Forelimb muscle (tissue), 1 donor: ENCODE data around the gene ATP11C. TPM values are rescaled to one million over a fixed set of nuclear protein-coding genes. Genes with fewer than 3 reads are reported as not detected.

Experiments
- DNase-seq: peaks from one replicate; pipeline ENCODE4 v3.0.0-alpha.2; 2013; ENCODE audit warnings: low read depth
- polyA plus RNA-seq: library from polyadenylated mRNA; unstranded; fragments of 120-200 nt; gene quantifications from one replicate; pipeline ENCODE4 v1.2.1, GENCODE V29; 2013; ENCODE audit not compliant: insufficient read length

The ATP11C gene
- polyA plus RNA-seq, 1 donor = 11.5 TPM

- no peak for DNase-seq
Measured at GRCh38 chrX:139811942-139812629, 120.8 kb downstream of the ATP11C start.

- DNase-seq = no peak
Measured at GRCh38 chrX:139804482-139804881, 128.4 kb downstream of the ATP11C start.

- no peak for DNase-seq
Measured at GRCh38 chrX:139803224-139803623, 129.6 kb downstream of the ATP11C start.

- DNase-seq = no peak
Measured at GRCh38 chrX:139802048-139802447, 130.8 kb downstream of the ATP11C start.

GRCh38 chrX:139801397-139801813 is 131.4 kb downstream of the ATP11C start:
- no peak for DNase-seq

DNA sequence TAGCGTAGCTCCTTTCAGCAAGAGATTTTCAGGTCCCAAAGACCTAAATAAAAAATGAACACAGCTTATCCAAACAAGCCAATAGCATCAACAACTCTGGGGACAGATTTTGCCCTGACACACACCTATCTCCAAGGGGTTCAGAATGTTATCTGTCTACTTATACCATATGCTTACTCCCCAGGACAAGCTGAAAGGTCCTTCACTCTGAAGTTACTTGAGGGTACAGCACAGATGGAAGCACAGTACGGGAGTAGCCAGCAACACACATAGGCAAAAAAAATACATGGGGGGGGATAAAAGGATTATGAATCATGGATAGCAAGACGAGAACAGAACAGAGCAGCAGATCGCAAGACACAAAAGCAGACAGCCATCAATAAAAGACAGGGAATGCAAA is 134.2 kb downstream of the ATP11C start:
- DNase-seq = no peak

DNA sequence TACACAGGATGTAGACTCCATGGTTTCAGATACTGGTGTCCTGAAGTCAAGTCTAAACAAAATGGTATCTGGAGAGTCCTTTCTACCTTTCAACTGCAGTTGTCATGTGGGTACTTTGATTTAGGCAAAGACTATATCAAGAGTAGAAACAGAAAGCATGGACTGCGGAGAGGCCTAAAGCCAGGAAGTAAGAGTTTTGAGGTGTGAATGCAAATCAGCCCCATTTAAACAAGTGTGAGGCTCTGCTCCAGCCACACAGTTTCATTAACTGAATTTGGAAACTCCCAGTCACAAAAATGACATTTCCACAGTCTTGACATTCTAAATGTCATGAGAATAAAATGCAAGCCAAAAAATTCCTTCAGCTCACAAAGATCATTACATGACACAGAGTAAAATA is 137.7 kb downstream of the ATP11C start:
- DNase-seq = no peak

DNA sequence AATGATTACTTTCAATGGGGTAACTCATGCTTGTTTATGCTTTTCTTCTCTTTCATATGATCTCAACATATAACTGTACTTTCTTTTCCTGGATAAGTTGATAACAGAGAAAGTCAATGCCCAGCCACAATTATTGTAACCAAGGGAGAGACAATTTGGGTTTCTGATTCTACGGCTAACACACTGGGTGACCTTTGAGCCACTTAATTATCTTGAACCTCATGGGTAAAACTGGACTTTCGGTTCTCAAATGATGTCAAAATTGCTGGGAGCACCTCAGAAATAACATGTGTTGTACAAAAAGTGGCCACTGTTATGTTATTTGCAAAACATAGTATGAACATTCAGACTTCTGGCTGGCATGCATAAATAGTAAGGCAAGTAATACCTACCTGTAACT is 145.3 kb downstream of the ATP11C start:
- DNase-seq = no peak

DNA sequence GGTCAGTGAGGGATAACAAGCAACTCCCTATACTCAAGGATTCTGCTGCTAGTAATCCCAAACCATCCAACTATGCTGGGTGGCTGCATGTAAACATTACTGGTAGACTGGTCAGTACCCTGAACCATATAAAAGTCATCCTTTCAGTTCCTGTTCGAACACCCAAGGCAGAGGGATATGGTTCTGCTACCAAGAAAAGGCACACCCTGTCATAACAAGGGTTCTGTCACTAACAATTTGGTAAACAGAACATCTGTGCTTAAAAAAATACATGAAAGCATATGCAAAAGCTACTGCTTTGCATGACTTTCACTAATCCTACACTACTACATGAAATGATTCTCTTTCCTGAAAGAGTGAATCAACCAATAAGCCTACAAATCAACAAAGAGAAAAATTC is 148.0 kb downstream of the ATP11C start:
- no peak for DNase-seq

GRCh38 chrX:139783959-139784358 is 148.9 kb downstream of the ATP11C start:
- DNase-seq = no peak

DNA sequence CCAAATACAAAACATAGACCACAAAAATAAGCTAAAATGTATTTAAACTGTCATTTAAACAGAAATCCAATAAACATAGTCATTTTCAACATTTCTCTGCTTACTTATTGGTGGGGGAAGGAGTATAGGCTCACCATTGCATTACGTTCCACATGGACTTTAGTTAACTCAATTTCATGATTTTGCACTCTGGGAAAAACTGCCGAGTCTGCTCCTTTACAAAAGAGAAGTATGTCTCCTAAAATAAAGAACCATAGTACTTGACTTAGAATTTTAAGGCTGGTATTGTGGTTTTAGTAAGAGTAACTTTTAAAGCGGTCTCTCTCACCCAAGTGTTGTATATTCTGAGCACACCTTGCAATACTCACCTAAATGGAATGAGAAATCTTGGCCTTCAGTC is 149.8 kb downstream of the ATP11C start:
- DNase-seq = no peak

- DNase-seq = no peak
Measured at GRCh38 chrX:139776599-139776998, 156.3 kb downstream of the ATP11C start.

DNA sequence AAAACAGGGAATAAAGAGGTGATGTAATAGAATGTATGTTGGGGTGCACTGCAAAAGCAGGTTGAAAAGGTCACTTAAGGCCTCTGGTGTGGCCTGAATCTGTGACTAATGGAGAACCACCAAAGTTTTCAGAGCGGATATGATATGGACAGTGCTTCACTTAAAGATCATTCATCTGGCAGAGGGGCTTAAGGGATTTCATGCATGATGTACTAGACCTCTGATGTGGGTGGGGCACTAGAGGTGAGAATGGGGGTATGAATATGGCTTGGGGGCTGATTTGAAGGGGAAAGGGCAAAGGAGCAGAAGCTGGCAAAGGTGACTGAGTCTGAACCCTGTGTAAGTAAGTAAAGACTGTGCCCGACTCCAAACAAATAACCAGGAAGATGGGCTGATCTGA is 162.5 kb downstream of the ATP11C start:
- DNase-seq = no peak

- DNase-seq = no peak
Measured at GRCh38 chrX:139766545-139766983, 166.3 kb downstream of the ATP11C start.

DNA sequence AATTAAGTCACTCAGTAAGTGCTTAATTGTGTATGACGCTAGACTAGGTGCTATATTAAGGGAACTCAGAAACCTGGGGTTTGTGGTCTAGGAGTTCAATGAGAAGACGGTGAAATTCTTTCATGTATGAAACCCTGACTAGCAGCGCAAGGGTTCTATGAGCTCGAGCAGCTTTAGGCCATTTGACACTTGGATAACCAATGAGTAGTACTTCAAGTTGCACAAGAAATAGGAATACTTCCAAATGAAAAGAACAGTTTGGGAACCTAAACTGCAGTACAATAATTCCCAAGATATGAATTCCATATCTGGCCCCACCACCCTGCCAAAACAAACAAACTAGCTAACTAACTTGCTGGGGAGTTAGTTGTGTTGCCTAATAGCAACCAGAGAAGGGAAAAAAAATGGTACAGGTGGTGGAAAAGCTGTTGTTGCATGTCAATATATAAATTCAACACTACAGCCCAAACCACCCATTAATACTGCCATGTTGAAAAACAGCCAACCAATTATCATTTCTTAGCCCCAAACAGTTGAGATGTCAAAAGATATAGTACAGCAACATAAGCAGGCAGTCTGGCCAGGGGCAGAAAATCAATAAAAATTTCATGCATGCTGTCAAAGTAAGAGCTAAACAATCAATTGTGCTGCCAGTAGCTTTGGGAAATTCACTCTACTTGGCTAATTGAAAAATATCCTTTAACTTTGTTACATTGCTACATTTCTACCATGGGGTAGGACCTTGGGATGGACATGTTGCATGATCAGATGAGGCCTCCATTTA is 170.3 kb downstream of the ATP11C start:
- no peak for DNase-seq

DNA sequence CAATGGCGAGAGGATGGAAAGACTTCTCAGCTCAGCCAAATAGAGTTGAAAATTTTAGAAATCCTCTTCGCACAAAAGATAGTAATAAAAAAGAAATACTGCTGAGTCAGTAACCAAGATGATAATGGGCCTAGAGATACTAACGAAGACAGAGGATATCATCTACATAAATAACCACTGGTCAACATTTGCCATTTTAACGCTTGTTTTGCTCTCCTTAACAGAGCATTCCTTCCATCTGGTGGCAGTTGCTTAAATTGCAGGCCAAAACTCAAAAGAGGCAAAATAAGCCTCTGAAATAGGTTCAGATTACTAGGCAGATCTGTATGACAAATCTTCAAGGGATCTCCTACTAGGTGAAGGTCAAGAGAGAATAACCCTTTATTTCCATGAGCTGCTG is 173.2 kb downstream of the ATP11C start:
- DNase-seq = no peak

DNA sequence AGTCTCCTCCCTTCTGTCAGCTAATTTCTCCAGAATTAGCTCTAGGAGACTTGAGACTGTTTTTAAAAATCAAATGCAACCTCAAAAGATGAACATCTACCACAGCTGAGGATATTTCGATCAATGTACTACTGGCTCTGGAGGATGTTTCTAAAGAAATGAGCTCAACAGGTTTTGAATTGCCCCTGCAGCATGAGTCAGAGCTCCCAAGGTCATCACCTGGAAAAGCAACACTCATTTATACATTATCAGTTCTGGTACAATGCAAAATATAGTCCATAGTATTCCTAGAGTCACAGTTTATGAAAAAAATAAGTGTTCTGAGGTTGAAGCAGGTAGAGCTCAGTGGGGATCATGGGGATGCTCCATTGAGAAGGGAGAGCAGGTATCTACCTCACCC is 174.0 kb downstream of the ATP11C start:
- DNase-seq = no peak

GRCh38 chrX:139758250-139758649 is 174.6 kb downstream of the ATP11C start:
- DNase-seq = no peak

GRCh38 chrX:139751053-139751452 is 181.8 kb downstream of the ATP11C start:
- DNase-seq = no peak

DNA sequence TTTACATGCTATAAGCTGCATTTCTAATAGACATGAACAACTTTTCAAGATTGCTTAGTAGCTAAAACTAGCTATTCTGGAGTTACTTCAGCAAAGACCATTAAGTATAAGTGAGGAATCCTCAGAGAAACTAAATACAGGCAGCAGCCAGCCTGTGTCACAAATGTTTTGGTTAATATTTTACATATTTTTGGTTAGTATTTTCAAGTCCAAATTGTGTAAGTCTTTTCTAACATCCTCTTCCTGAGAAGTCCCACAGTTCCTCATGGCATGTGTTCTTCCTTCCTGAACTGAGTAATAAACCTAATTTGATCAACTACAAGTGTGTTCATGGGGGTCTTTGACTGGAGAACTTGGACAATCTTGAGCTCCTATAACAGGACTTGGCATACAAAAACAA is 182.5 kb downstream of the ATP11C start:
- DNase-seq = no peak

DNA sequence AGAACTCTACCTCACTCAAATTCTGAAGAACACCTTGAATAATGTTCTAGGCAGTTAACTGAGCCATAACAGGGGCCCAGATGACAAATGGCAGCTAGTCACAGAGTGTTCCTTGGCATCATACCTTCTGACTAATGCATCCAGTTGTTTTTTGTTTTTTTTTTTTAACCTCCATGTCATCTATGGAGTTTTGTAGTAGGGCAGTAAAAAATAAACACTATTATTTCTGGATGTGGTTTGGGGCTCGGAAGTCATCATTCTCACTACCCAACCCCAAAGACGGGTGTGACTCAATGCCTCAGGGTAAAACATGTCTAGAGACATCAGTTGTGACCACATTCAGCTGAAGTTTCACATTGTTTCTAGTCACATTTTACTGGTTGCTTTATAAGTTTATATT is 193.7 kb downstream of the ATP11C start:
- no peak for DNase-seq

- no peak for DNase-seq
Measured at GRCh38 chrX:139738581-139738980, 194.3 kb downstream of the ATP11C start.

DNA sequence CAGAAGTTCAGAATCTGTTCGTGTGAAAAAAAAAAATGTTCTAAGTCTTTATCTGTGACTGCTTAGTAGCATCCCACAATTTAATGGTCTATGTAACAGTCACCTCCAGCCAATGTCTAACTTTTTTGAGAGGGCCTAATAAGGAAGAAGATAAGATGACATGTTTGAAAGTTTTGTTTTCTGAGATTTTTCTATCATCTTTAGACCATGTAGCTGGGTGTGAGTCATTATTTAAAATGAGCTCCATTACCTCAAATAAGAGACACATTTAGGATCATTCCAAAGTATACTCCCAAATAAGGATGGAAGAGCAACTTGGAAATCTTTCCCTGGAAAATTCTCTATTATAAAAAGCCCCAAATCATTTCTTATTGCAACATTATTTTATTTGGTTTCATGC is 196.7 kb downstream of the ATP11C start:
- DNase-seq = no peak
